Stomach (tissue), 4 donors: ENCODE results near the gene POMP.

ENCODE experiments used
- POLR2A ChIP-seq, 4 donors: fragments of 450-650 bp; IDR thresholded peaks; one replicate each; pipeline ENCODE4 v1.6.1; 2016; ENCODE audit warnings: antibody characterized with exemption in 4 of 4, control low read depth in 2 of 4, mild to moderate bottlenecking in 1 of 4, moderate library complexity in 1 of 4
- POLR2AphosphoS5 ChIP-seq, 3 donors: sonication (generic); formaldehyde crosslinking; IDR thresholded peaks; one replicate each; pipeline ENCODE4 v1.6.1; 2016; ENCODE audit warnings: antibody characterized with exemption in 3 of 3
- TF ChIP-seq, protein P1 (sequence below), 7 experiments: fragments of 450-650 bp in 4 of 7; fragments of 200-600 bp in 3 of 7; sonication (generic) in 3 of 7; IDR thresholded peaks; one replicate each; pipeline ENCODE4 v1.5.1; 2016 to 2019; ENCODE audit warnings: antibody characterized with exemption in 7 of 7, control low read depth in 2 of 7, mild to moderate bottlenecking in 1 of 7

DNA sequence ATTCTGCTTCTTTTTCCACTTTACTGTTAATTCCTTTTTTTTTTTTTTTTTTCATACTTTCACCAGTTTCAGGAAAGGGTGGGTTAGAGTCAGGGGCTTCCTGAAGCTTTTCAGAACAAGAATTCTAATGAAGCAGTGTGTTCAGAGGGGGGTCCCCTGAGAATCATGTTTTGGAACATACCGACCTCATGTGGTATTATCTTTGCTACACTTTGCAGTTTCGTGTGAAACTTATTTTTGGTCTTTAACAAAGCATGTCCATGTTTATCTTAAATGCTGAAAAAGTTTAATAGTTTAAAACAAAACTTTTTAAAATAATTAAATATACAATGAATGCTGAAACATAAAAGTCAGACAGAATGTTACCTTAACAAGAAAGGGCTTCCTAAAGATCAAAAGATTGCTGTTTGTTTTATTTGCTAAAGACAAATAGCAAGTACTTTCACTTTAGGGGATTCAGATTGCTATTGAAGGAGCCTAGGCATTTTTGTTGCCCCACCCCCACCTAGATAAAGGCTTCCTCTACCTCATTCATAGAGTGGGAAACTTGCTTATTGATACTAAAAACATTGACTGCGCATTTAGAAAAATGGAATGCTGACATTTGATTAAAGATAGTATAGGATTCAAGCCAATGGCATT lies 21.1 kb upstream of the POMP start:
- TF ChIP-seq, protein P1, sequence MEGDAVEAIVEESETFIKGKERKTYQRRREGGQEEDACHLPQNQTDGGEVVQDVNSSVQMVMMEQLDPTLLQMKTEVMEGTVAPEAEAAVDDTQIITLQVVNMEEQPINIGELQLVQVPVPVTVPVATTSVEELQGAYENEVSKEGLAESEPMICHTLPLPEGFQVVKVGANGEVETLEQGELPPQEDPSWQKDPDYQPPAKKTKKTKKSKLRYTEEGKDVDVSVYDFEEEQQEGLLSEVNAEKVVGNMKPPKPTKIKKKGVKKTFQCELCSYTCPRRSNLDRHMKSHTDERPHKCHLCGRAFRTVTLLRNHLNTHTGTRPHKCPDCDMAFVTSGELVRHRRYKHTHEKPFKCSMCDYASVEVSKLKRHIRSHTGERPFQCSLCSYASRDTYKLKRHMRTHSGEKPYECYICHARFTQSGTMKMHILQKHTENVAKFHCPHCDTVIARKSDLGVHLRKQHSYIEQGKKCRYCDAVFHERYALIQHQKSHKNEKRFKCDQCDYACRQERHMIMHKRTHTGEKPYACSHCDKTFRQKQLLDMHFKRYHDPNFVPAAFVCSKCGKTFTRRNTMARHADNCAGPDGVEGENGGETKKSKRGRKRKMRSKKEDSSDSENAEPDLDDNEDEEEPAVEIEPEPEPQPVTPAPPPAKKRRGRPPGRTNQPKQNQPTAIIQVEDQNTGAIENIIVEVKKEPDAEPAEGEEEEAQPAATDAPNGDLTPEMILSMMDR (IDR thresholded peaks at IDR 0.05), result no peak
- TF ChIP-seq POLR2A (IDR thresholded peaks at IDR 0.05) (no peak), POLR2AphosphoS5 (IDR thresholded peaks at IDR 0.05) (no peak)
